ENCODE measurements around the gene MOB3B. TPM values are rescaled to one million over a fixed set of nuclear protein-coding genes. Genes with fewer than 3 reads are reported as not detected.

MOB3B gene
- total RNA-seq, 2 donors from 2014 or later, result 3.1 to 17.8 TPM

GRCh38 chr9:27460226-27461023 lies 69.2 kb downstream of the MOB3B start:
- H3K27me3 ChIP-seq (replicated peaks; ENCODE audit: insufficient read depth), result no peaks in the 10 kb centered on the region
- intact Hi-C loops (cut with DNase I), result no loop called here
- no peak for DNase-seq (ENCODE audit: low spot score)
- 55% methylated on average over 5 of the region's 5 CpGs for WGBS
- TF ChIP-seq POLR2A (IDR thresholded peaks at IDR 0.05) (no peak), POLR2AphosphoS5 (IDR thresholded peaks at IDR 0.05) (no peak)
- TF ChIP-seq, protein P1, sequence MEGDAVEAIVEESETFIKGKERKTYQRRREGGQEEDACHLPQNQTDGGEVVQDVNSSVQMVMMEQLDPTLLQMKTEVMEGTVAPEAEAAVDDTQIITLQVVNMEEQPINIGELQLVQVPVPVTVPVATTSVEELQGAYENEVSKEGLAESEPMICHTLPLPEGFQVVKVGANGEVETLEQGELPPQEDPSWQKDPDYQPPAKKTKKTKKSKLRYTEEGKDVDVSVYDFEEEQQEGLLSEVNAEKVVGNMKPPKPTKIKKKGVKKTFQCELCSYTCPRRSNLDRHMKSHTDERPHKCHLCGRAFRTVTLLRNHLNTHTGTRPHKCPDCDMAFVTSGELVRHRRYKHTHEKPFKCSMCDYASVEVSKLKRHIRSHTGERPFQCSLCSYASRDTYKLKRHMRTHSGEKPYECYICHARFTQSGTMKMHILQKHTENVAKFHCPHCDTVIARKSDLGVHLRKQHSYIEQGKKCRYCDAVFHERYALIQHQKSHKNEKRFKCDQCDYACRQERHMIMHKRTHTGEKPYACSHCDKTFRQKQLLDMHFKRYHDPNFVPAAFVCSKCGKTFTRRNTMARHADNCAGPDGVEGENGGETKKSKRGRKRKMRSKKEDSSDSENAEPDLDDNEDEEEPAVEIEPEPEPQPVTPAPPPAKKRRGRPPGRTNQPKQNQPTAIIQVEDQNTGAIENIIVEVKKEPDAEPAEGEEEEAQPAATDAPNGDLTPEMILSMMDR (IDR thresholded peaks at IDR 0.05), result no peak
- H3K36me3 ChIP-seq, result no peaks in the 10 kb centered on the region
- no peak overlapping the region for H3K27ac ChIP-seq
- H3K4me3 ChIP-seq, result no peak overlapping the region
- H3K4me1 ChIP-seq (replicated peaks), result no peaks in the 10 kb centered on the region
- no peaks in the 10 kb centered on the region for H3K9me3 ChIP-seq

- Histone ChIP-seq H3K9me3 (no peaks in the 10 kb centered on the region), H3K4me1 (replicated peaks) (no peaks in the 10 kb centered on the region), H3K36me3 (no peaks in the 10 kb centered on the region), H3K27me3 (replicated peaks; ENCODE audit: insufficient read depth) (no peaks in the 10 kb centered on the region), H3K4me3 (no peak overlapping the region), H3K27ac (no peak overlapping the region)
- DNase-seq (ENCODE audit: low spot score), result no peak
- WGBS, result 85% methylated on average over 4 of the region's 4 CpGs
- intact Hi-C loops (cut with DNase I), result no loop called here
- TF ChIP-seq POLR2AphosphoS5 (IDR thresholded peaks at IDR 0.05) (no peak), POLR2A (IDR thresholded peaks at IDR 0.05) (no peak)
- TF ChIP-seq, protein P1 (IDR thresholded peaks at IDR 0.05), result no peak
Observed at GRCh38 chr9:27457445-27457844, 72.2 kb downstream of the MOB3B start.

GRCh38 chr9:27453860-27454553 lies 75.6 kb downstream of the MOB3B start:
- intact Hi-C loops (cut with DNase I), result no loop called here
- Histone ChIP-seq H3K27ac (no peak overlapping the region), H3K4me3 (no peak overlapping the region), H3K9me3 (no peaks in the 10 kb centered on the region), H3K36me3 (no peaks in the 10 kb centered on the region), H3K4me1 (replicated peaks) (no peaks in the 10 kb centered on the region), H3K27me3 (replicated peaks; ENCODE audit: insufficient read depth) (no peaks in the 10 kb centered on the region)
- no peak for TF ChIP-seq POLR2AphosphoS5 (IDR thresholded peaks at IDR 0.05)
- TF ChIP-seq, protein P1 (IDR thresholded peaks at IDR 0.05), result no peak
- TF ChIP-seq POLR2A (IDR thresholded peaks at IDR 0.05), result no peak
- no peak for DNase-seq (ENCODE audit: low spot score)
- WGBS, result 66% methylated on average over 6 of the region's 6 CpGs

DNA sequence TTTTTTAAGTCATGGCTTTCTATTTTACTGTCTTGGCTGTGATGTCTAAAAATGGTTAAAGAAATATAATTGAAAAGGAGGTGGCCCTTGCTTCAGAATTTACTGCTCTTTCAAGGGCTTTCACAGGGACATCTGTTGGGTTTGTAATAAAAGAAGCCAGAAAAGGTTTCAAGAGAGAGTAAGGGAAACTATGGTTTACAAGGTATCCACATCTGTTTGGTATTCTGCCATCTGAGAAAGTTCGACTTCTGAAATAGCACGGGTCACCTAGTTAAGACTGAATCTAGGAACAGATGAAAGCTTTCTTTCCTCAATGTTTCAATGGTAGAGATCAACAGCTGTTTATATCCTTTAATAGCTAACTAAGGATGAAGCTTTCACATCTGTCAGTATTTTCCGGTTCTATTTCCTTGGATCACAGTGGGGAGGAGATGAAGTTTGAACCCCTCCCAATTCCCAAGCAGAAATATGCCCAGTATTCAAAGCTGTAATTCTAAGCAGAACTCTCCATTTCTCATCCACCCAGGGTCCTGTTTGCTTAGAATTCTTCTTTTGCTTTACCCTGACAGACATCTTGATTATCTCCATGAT lies 78.3 kb downstream of the MOB3B start:
- Histone ChIP-seq H3K9me3 (no peaks in the 10 kb centered on the region), H3K27me3 (replicated peaks; ENCODE audit: insufficient read depth) (no peaks in the 10 kb centered on the region), H3K4me1 (replicated peaks) (no peaks in the 10 kb centered on the region), H3K27ac (no peak overlapping the region), H3K4me3 (no peak overlapping the region), H3K36me3 (no peaks in the 10 kb centered on the region)
- 33% methylated on average over 3 of the region's 3 CpGs for WGBS
- no peak for TF ChIP-seq POLR2A (IDR thresholded peaks at IDR 0.05)
- TF ChIP-seq POLR2AphosphoS5 (IDR thresholded peaks at IDR 0.05), result no peak
- TF ChIP-seq, protein P1 (IDR thresholded peaks at IDR 0.05), result no peak
- intact Hi-C loops (cut with DNase I), result no loop called here
- DNase-seq (ENCODE audit: low spot score), result no peak
